ENCODE results near the gene SEC14L3.

DNA sequence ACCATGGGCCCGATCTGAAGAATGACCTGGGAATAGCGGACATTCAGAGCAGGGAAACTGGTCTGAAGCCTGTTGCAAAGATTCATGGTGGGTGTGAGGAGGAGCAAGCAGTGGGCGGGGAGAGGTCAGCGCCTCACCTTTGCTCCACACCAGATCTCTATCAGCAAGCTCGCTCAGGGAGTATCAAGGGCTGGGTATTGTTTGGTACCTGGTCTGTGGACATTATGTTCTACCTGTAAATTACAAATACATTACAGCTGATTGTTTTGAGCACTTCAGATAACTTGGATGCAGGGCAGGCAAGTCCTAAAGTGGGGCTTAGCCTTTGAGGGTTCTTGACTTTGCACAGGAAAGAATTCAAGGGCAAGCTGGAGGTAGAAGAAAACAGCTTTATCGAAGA, 44.5 kb upstream of the SEC14L3 start:
- TF ChIP-seq, protein P1, sequence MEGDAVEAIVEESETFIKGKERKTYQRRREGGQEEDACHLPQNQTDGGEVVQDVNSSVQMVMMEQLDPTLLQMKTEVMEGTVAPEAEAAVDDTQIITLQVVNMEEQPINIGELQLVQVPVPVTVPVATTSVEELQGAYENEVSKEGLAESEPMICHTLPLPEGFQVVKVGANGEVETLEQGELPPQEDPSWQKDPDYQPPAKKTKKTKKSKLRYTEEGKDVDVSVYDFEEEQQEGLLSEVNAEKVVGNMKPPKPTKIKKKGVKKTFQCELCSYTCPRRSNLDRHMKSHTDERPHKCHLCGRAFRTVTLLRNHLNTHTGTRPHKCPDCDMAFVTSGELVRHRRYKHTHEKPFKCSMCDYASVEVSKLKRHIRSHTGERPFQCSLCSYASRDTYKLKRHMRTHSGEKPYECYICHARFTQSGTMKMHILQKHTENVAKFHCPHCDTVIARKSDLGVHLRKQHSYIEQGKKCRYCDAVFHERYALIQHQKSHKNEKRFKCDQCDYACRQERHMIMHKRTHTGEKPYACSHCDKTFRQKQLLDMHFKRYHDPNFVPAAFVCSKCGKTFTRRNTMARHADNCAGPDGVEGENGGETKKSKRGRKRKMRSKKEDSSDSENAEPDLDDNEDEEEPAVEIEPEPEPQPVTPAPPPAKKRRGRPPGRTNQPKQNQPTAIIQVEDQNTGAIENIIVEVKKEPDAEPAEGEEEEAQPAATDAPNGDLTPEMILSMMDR (conservative IDR thresholded peaks at IDR 0.05; ENCODE audit: low read length), result no peak
- TF ChIP-seq EZH2phosphoT487 (IDR thresholded peaks at IDR 0.05; ENCODE audit: borderline replicate concordance, low read depth, low read length), result no peak

All from OCI-LY7 (cell line).